Measurements from ENCODE around the gene ZYX. TPM values are rescaled to one million over a fixed set of nuclear protein-coding genes. Genes with fewer than 3 reads are reported as not detected.
A peak's percentile ranks its signal among the peaks of the same experiment; 100 is the strongest.

Gene ZYX
- total and polyA plus RNA-seq, 9 of the 15 experiments (the other 6 are each of a cell fraction or from before 2014, with no cell fraction given): 1.8 to 130 (median 15.7) TPM

DNA sequence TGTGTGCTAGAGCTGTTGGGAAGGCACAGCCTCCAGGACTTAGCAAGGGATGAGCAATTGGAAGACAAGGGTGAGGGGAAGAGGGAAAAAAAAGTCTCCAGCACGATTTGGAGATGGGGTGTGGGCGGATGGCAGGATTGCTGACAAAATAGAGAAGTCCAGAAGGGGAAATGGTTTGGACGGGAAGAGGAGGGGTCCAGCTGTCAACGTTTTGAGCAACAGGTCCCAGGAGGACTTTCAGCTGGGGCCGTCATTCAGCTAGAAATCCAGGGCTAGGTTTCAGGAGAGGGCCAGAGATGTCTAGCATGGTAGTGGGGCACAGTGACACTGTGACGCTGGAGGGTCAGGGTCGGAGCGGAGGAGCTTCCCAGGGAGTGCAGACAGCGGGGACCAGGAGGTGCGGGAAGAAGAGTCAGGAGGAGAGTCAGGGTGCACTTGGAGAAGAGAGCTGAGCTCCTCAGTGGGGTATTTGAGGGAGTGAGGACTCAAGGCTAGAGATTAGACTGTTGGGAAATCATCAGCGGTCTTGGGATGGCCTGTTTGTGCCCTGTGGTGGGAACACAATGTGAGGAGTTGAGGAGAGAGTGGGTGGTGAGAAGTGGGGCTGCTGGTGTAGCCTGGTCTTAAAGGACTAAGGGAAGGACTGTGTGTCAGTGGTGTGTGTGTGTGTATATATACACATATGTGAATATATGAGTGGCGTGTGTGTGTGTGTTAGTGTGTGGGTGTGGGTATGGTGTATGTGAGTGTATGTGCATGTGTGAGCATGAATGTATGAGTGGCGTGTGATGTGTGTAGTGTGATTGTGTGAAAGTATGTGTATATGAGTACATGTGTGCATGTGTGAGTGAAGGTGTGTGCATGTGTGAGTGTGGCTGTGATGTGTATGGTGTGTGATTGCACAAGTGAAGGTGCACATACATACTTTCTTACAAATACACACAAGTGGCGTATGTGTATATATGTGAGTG is 3.8 kb downstream of the ZYX start (continued):
- TF ChIP-seq, protein P1, sequence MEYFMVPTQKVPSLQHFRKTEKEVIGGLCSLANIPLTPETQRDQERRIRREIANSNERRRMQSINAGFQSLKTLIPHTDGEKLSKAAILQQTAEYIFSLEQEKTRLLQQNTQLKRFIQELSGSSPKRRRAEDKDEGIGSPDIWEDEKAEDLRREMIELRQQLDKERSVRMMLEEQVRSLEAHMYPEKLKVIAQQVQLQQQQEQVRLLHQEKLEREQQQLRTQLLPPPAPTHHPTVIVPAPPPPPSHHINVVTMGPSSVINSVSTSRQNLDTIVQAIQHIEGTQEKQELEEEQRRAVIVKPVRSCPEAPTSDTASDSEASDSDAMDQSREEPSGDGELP (CRISPR knock-in tag; IDR thresholded peaks at IDR 0.05; ENCODE audit: borderline replicate concordance): peak; percentile 28; the same call in 1 of the 2 replicates
- TF ChIP-seq RUNX1 (IDR thresholded peaks at IDR 0.05; ENCODE audit: low read depth): no peak
- no peak for TF ChIP-seq LEF1 (IDR thresholded peaks at IDR 0.05)
- TF ChIP-seq EP300 (IDR thresholded peaks at IDR 0.05; ENCODE audit: low read length): no peak
- TF ChIP-seq POLR2AphosphoS5 (IDR thresholded peaks at IDR 0.05; ENCODE audit: control insufficient read depth, insufficient read depth, low read depth, low read length): peak; percentile 26; the same call in 1 of the 2 replicates
- no peak for TF ChIP-seq MEF2A (IDR thresholded peaks at IDR 0.05; ENCODE audit: control insufficient read depth, low read depth, low read length)
- no peak for TF ChIP-seq PML (IDR thresholded peaks at IDR 0.05; ENCODE audit: low read length)
- no peak for TF ChIP-seq CBFA2T3 (IDR thresholded peaks at IDR 0.05)
- no peak for TF ChIP-seq MTA2 (IDR thresholded peaks at IDR 0.05; ENCODE audit: low read depth)
- no peak for TF ChIP-seq L3MBTL2 (IDR thresholded peaks at IDR 0.05)
- TF ChIP-seq YBX1 (IDR thresholded peaks at IDR 0.05): no peak
- TF ChIP-seq SMARCB1 (IDR thresholded peaks at IDR 0.05; ENCODE audit: insufficient read length, low read depth): no peak
- TF ChIP-seq XRCC5 (IDR thresholded peaks at IDR 0.05; ENCODE audit: low read depth, low read length): no peak
- TF ChIP-seq CBFB (CRISPR knock-in tag; IDR thresholded peaks at IDR 0.05): no peak
- TF ChIP-seq SUPT5H (IDR thresholded peaks at IDR 0.05): peak; percentile 55
- no peak for TF ChIP-seq KAT8 (IDR thresholded peaks at IDR 0.05; ENCODE audit: low read depth)
- TF ChIP-seq PYGO2 (tag; IDR thresholded peaks at IDR 0.05): no peak
- TF ChIP-seq TBP (optimal IDR thresholded peaks at IDR 0.05; ENCODE audit: low read depth, low read length): no peak
- no peak for TF ChIP-seq ZC3H11A (IDR thresholded peaks at IDR 0.05; ENCODE audit: low read depth, low read length)
- TF ChIP-seq TBL1XR1 (IDR thresholded peaks at IDR 0.05; ENCODE audit: low read length in 2 of 2): no peak
- TF ChIP-seq, protein P2, sequence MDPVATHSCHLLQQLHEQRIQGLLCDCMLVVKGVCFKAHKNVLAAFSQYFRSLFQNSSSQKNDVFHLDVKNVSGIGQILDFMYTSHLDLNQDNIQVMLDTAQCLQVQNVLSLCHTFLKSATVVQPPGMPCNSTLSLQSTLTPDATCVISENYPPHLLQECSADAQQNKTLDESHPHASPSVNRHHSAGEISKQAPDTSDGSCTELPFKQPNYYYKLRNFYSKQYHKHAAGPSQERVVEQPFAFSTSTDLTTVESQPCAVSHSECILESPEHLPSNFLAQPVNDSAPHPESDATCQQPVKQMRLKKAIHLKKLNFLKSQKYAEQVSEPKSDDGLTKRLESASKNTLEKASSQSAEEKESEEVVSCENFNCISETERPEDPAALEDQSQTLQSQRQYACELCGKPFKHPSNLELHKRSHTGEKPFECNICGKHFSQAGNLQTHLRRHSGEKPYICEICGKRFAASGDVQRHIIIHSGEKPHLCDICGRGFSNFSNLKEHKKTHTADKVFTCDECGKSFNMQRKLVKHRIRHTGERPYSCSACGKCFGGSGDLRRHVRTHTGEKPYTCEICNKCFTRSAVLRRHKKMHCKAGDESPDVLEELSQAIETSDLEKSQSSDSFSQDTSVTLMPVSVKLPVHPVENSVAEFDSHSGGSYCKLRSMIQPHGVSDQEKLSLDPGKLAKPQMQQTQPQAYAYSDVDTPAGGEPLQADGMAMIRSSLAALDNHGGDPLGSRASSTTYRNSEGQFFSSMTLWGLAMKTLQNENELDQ (CRISPR knock-in tag; IDR thresholded peaks at IDR 0.05; ENCODE audit: borderline replicate concordance): no peak
- no peak for TF ChIP-seq NR3C1 (CRISPR knock-in tag; IDR thresholded peaks at IDR 0.05)
- peak; percentile 27; the same call in 1 of the 2 replicates for TF ChIP-seq TARDBP (IDR thresholded peaks at IDR 0.05)
- TF ChIP-seq, protein P3, sequence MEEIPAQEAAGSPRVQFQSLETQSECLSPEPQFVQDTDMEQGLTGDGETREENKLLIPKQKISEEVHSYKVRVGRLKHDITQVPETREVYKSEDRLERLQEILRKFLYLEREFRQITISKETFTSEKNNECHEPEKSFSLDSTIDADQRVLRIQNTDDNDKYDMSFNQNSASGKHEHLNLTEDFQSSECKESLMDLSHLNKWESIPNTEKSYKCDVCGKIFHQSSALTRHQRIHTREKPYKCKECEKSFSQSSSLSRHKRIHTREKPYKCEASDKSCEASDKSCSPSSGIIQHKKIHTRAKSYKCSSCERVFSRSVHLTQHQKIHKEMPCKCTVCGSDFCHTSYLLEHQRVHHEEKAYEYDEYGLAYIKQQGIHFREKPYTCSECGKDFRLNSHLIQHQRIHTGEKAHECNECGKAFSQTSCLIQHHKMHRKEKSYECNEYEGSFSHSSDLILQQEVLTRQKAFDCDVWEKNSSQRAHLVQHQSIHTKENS (CRISPR knock-in tag; IDR thresholded peaks at IDR 0.05): no peak
- TF ChIP-seq ATF1 (CRISPR knock-in tag; IDR thresholded peaks at IDR 0.05): no peak
- no peak for TF ChIP-seq ATF1 (tag; IDR thresholded peaks at IDR 0.05)
- TF ChIP-seq CHCHD3 (CRISPR knock-in tag; IDR thresholded peaks at IDR 0.05): no peak
- no peak for TF ChIP-seq ZNF165 (CRISPR knock-in tag; IDR thresholded peaks at IDR 0.05; ENCODE audit: borderline replicate concordance)
- TF ChIP-seq ERF (CRISPR knock-in tag; IDR thresholded peaks at IDR 0.05): no peak

Data from K562 (cell line).